ENCODE data around the gene APCDD1L.

APCDD1L gene

GRCh38 chr20:58483051-58483450 lies 32.1 kb downstream of the APCDD1L start:
- H4K20me1 ChIP-seq (ENCODE audit: insufficient read depth, low read length, poor library complexity, severe bottlenecking): no peaks in the 10 kb centered on the region
- no peak overlapping the region for H3K4me3 ChIP-seq (ENCODE audit: low read length, poor library complexity, severe bottlenecking)
- no peaks in the 10 kb centered on the region for H3K4me1 ChIP-seq (ENCODE audit: insufficient read depth, low read length, poor library complexity, severe bottlenecking)
- H3K9me2 ChIP-seq (replicated peaks; ENCODE audit: low read depth, low read length): no peaks in the 10 kb centered on the region
- TF ChIP-seq CTCF (conservative IDR thresholded peaks at IDR 0.05; ENCODE audit: low read length) (no peak), EZH2phosphoT487 (IDR thresholded peaks at IDR 0.05; ENCODE audit: borderline replicate concordance) (no peak)
- no peaks in the 10 kb centered on the region for H3K36me3 ChIP-seq (ENCODE audit: insufficient read depth, low read length)
- H3K4me2 ChIP-seq (ENCODE audit: low read depth, low read length, poor library complexity, severe bottlenecking): no peak overlapping the region
- peaks cover 10% of the 10 kb centered on the region for H3K27me3 ChIP-seq (ENCODE audit: insufficient read depth, low read length, poor library complexity, severe bottlenecking)
- no peak overlapping the region for H2AFZ ChIP-seq (ENCODE audit: low read length)
- no peak overlapping the region for H3K9ac ChIP-seq (ENCODE audit: low read depth, low read length, poor library complexity, severe bottlenecking)
- H3K9me3 ChIP-seq (ENCODE audit: insufficient read depth, low read depth, low read length): peaks cover 9% of the 10 kb centered on the region; the same call in 1 of the 2 replicates
- H3K79me2 ChIP-seq (ENCODE audit: insufficient read depth, low read length): no peaks in the 10 kb centered on the region
- no peaks in the 10 kb centered on the region for H3F3A ChIP-seq (ENCODE audit: low read depth)

GRCh38 chr20:58482416-58482815 lies 32.8 kb downstream of the APCDD1L start:
- H3K9me3 ChIP-seq (ENCODE audit: insufficient read depth, low read depth, low read length): peaks cover 9% of the 10 kb centered on the region; the same call in 1 of the 2 replicates

GRCh38 chr20:58481481-58482021 lies 33.6 kb downstream of the APCDD1L start:
- no peak overlapping the region for H3K4me2 ChIP-seq (ENCODE audit: low read depth, low read length, poor library complexity, severe bottlenecking)
- H3K79me2 ChIP-seq (ENCODE audit: insufficient read depth, low read length): no peaks in the 10 kb centered on the region
- no peaks in the 10 kb centered on the region for H3K9me2 ChIP-seq (replicated peaks; ENCODE audit: low read depth, low read length)
- H3K4me3 ChIP-seq (ENCODE audit: low read length, poor library complexity, severe bottlenecking): no peak overlapping the region
- H2AFZ ChIP-seq (ENCODE audit: low read length): no peak overlapping the region
- peaks cover 9% of the 10 kb centered on the region; the same call in 1 of the 2 replicates for H3K9me3 ChIP-seq (ENCODE audit: insufficient read depth, low read depth, low read length)
- H3K4me1 ChIP-seq (ENCODE audit: insufficient read depth, low read length, poor library complexity, severe bottlenecking): no peaks in the 10 kb centered on the region
- peaks cover 9% of the 10 kb centered on the region for H3K27me3 ChIP-seq (ENCODE audit: insufficient read depth, low read length, poor library complexity, severe bottlenecking)
- H3F3A ChIP-seq (ENCODE audit: low read depth): no peaks in the 10 kb centered on the region
- no peaks in the 10 kb centered on the region for H3K36me3 ChIP-seq (ENCODE audit: insufficient read depth, low read length)
- H4K20me1 ChIP-seq (ENCODE audit: insufficient read depth, low read length, poor library complexity, severe bottlenecking): no peaks in the 10 kb centered on the region
- TF ChIP-seq EZH2phosphoT487 (IDR thresholded peaks at IDR 0.05; ENCODE audit: borderline replicate concordance) (no peak), CTCF (conservative IDR thresholded peaks at IDR 0.05; ENCODE audit: low read length) (peak; percentile 62)
- H3K9ac ChIP-seq (ENCODE audit: low read depth, low read length, poor library complexity, severe bottlenecking): no peak overlapping the region

More at GRCh38 chr20:58482416-58482815, 32.8 kb downstream of the APCDD1L start:
- no peak for TF ChIP-seq EZH2phosphoT487 (IDR thresholded peaks at IDR 0.05; ENCODE audit: borderline replicate concordance)
- Histone ChIP-seq H2AFZ (ENCODE audit: low read length) (no peak overlapping the region), H3K9me2 (replicated peaks; ENCODE audit: low read depth, low read length) (no peaks in the 10 kb centered on the region), H3K4me1 (ENCODE audit: insufficient read depth, low read length, poor library complexity, severe bottlenecking) (no peaks in the 10 kb centered on the region), H4K20me1 (ENCODE audit: insufficient read depth, low read length, poor library complexity, severe bottlenecking) (no peaks in the 10 kb centered on the region), H3F3A (ENCODE audit: low read depth) (no peaks in the 10 kb centered on the region), H3K4me2 (ENCODE audit: low read depth, low read length, poor library complexity, severe bottlenecking) (no peak overlapping the region), H3K27me3 (ENCODE audit: insufficient read depth, low read length, poor library complexity, severe bottlenecking) (peaks cover 10% of the 10 kb centered on the region), H3K79me2 (ENCODE audit: insufficient read depth, low read length) (no peaks in the 10 kb centered on the region), H3K9ac (ENCODE audit: low read depth, low read length, poor library complexity, severe bottlenecking) (no peak overlapping the region), H3K4me3 (ENCODE audit: low read length, poor library complexity, severe bottlenecking) (no peak overlapping the region), H3K36me3 (ENCODE audit: insufficient read depth, low read length) (no peaks in the 10 kb centered on the region)

All from Loucy (cell line).